ENCODE results near the gene ANKS3. TPM values are rescaled to one million over a fixed set of nuclear protein-coding genes. Genes with fewer than 3 reads are reported as not detected.

ANKS3 gene
- polyA plus RNA-seq, 2 of the 4 experiments (the other 2 are of a cell fraction): 22.7 to 27.1 TPM

DNA sequence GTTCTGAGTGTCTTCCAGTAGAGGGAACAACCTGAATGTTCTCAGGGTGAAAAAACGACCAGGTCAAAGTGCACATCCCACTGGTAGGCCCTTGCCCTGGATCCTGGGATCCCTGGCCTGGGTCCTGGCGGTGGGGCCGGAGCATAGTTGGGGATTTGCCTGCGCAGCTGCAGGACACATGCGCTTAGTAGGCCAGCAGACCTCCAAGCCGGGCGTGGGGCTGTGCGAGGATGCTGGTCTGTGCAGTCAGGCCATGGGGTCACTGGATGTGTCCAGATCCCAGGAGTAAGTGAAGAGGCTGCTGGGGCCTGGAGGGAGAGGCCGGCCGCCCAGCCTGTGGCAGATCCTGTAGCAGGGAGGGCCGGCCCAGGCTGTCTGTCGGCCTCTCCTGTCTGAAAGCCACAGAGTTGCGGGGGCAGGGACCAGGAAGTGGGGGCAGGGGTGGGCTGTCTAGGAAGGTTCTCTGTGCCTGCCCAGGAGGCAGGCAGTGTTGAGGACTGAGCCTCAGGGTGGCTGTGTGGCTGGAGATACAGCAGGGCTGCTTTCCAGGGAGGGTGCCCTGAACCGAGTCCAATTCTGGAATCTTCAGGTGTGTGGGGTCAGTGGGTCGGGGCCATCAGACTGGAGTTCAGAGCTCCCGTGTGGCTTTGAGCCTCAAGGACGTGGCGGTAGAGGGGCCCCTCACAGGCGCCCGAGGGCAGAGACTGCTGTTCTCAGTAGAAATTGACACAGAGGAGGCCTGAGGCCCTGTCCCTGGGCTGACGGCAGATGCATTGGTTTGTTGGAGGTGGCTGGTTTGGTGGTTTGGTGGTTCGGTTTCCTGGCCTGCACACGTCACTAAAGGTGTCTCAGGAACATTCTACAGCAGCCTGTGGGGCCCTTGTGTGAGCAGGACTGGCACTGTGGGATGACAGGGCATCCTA, 57.9 kb downstream of the ANKS3 start:
- Histone ChIP-seq H3K4me2 (no peak overlapping the region), H3K27ac (no peak overlapping the region), H3K4me1 (no peaks in the 10 kb centered on the region), H3K4me3 (no peak overlapping the region), H3K9me3 (no peaks in the 10 kb centered on the region)
- peak; percentile 16 to 18; a peak in 3 of 6 replicates for ATAC-seq
- DNase-seq (ENCODE audit: low read depth in 1 of 2, low spot score in 1 of 2): no peak
- CTCF ChIA-PET: interaction anchor here (0.6 to 1.6 kb wide), 3 partner anchors 25 to 48 kb away, joined by 3 read pairs; no protein-coding TSS in a partner anchor
- 92% methylated on average over 16 of the region's 23 CpGs for WGBS (ENCODE audit: missing lambda C conversion rate)
- POLR2A ChIA-PET: no interaction called here
- TF ChIP-seq PHF8 (IDR thresholded peaks at IDR 0.05; ENCODE audit: borderline replicate concordance, low read depth) (no peak), ELK1 (IDR thresholded peaks at IDR 0.05; ENCODE audit: low read depth, low read length) (no peak), JUN (IDR thresholded peaks at IDR 0.05) (no peak), MYC (IDR thresholded peaks at IDR 0.05; ENCODE audit: borderline replicate concordance, low read length) (no peak)
- FAIRE-seq: no peak

DNA sequence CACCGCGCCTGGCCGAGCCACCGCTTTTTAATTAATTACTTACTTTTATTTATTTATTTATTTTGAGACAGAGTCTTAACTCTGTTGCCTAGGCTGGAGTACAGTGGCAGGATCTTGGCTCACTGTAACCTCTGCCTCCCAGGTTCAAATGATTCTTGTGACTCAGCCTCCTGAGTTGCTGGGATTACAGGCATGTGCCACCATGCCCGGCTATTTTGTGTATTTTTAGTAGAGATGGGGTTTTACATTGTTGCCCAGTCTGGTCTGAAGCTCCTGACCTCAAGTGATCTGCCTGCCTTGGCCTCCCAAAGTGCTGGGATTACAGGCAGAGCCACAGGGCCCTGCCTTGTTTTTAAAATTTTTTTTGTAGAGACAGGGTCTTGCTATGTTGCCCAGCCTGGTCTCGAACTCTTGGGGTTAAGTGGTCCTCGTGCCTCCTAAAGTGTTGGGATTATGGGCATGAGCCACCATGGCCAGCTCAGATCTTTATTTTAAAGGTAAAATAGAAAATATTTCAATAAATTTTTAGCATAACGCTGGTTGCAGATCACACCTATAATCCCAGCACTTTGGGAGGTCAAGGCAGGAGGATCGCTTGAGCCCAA, 59.0 kb downstream of the ANKS3 start:
- ChIA-PET CTCF (interaction anchor here (1.0 kb wide), 1 partner anchor 24 kb away, joined by 3 read pairs; no protein-coding TSS in a partner anchor), POLR2A (no interaction called here)
- no peaks in the 10 kb centered on the region for H3K9me3 ChIP-seq
- TF ChIP-seq KDM5A (IDR thresholded peaks at IDR 0.05): no peak
- no peak for TF ChIP-seq MAZ (IDR thresholded peaks at IDR 0.05; ENCODE audit: borderline replicate concordance, low read depth, low read length)
- no peak for TF ChIP-seq RAD21 (conservative IDR thresholded peaks at IDR 0.05 in 1 of 2, IDR thresholded peaks at IDR 0.05 in 1 of 2)
- no peak for TF ChIP-seq TFCP2L1 (CRISPR knock-in tag; IDR thresholded peaks at IDR 0.05)
- TF ChIP-seq MAFK (IDR thresholded peaks at IDR 0.05; ENCODE audit: partially characterized antibody): no peak
- no peak for TF ChIP-seq USF2 (IDR thresholded peaks at IDR 0.05)
- no peak for TF ChIP-seq PHF8 (IDR thresholded peaks at IDR 0.05; ENCODE audit: borderline replicate concordance, low read depth)
- TF ChIP-seq HEYL (CRISPR knock-in tag; IDR thresholded peaks at IDR 0.05): no peak
- TF ChIP-seq ZNF302 (CRISPR knock-in tag; IDR thresholded peaks at IDR 0.05): no peak
- TF ChIP-seq E2F6 (IDR thresholded peaks at IDR 0.05; ENCODE audit: borderline replicate concordance, low read depth): no peak
- TF ChIP-seq ESRRA (IDR thresholded peaks at IDR 0.05; ENCODE audit: borderline replicate concordance, low read length): no peak
- no peak for TF ChIP-seq TP53 (CRISPR knock-in tag; IDR thresholded peaks at IDR 0.05)
- DNase-seq (ENCODE audit: low read depth in 1 of 2, low spot score in 1 of 2) (no peak), FAIRE-seq (no peak), ATAC-seq (no peak)
- no peak overlapping the region for H3K27ac ChIP-seq
- H3K4me2 ChIP-seq: no peak overlapping the region
- H3K4me3 ChIP-seq: no peak overlapping the region
- WGBS (ENCODE audit: missing lambda C conversion rate): 89% methylated on average over 9 of the region's 9 CpGs
- H3K4me1 ChIP-seq: no peaks in the 10 kb centered on the region

DNA sequence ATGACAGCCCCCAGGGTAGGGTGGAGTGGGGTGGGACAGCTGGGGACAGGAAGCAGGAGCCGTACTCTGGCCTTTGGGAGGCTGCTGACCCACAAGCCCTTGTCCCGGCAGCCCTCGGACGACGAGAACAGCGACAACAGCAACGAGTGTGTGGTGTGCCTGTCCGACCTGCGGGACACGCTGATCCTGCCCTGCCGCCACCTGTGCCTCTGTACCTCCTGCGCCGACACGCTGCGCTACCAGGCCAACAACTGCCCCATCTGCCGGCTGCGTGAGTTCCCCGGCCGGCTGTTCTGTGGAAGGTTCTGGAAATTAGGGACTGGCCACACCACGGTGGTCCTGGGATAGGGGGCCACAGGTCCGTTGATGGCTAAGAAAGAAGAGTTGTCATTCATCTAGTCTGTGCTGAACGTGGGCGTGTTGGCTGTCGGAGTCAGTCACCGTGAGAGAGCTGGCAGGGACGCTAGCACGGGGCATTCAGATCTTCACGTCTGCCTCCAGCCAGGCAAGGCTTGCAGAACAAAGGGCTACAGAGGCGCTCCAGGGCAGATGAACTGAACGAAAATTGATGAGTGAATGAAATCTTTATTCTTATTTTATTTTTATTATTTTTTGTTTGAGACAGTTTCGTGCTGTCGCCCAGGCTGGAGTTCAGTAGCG, 60.6 kb downstream of the ANKS3 start:
- no peak for ATAC-seq
- no peak for DNase-seq (ENCODE audit: low read depth in 1 of 2, low spot score in 1 of 2)
- no peak overlapping the region for H3K4me3 ChIP-seq
- WGBS (ENCODE audit: missing lambda C conversion rate): 96% methylated on average over 26 of the region's 33 CpGs
- H3K27ac ChIP-seq: no peak overlapping the region
- TF ChIP-seq FOSL2 (IDR thresholded peaks at IDR 0.05) (no peak), FOSL2 (CRISPR knock-in tag; IDR thresholded peaks at IDR 0.05) (no peak), EHF (CRISPR knock-in tag; IDR thresholded peaks at IDR 0.05) (no peak), HOXB5 (CRISPR knock-in tag; IDR thresholded peaks at IDR 0.05) (no peak), FOXS1 (CRISPR knock-in tag; IDR thresholded peaks at IDR 0.05) (no peak), ZC3H11A (IDR thresholded peaks at IDR 0.05) (no peak)
- no peaks in the 10 kb centered on the region for H3K9me3 ChIP-seq
- H3K4me2 ChIP-seq: no peak overlapping the region
- POLR2A ChIA-PET: no interaction called here
- H3K4me1 ChIP-seq: no peaks in the 10 kb centered on the region
- CTCF ChIA-PET: interaction anchor here (1.1 kb wide), 1 partner anchor 23 kb away, joined by 3 read pairs; no protein-coding TSS in a partner anchor
- no peak for FAIRE-seq

Data from A549 (cell line).